Stromal cell of bone marrow (primary cell): ENCODE data around the gene SLC24A3.
A peak's percentile ranks its signal among the peaks of the same experiment; 100 is the strongest.

Experiments
- DNase-seq: peaks from one replicate; pipeline ENCODE4 v3.0.0-alpha.2; 2012; ENCODE audit warnings: low read depth

Gene SLC24A3

DNA sequence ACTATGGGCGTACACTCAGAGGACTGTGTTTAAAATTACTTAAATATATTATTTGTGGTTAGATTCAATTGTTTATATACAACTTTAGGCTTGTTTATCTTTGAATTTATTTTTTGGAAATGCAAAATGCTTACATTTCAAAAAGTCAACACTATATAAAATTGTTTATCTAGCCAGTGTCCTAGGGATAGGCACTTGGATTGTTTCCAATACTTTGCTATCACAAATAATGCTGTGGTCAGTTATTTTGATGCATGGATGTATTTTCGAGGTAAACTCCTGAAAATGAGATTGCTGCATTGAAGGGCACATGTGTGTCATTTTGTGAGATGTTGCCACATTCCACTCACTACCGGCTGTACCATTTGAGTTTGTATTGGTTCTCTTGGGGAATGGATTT, 213.9 kb downstream of the SLC24A3 start:
- no peak for DNase-seq

- no peak for DNase-seq
These were observed 215.0 kb downstream of the SLC24A3 start for GRCh38 chr20:19427480-19427879.

DNA sequence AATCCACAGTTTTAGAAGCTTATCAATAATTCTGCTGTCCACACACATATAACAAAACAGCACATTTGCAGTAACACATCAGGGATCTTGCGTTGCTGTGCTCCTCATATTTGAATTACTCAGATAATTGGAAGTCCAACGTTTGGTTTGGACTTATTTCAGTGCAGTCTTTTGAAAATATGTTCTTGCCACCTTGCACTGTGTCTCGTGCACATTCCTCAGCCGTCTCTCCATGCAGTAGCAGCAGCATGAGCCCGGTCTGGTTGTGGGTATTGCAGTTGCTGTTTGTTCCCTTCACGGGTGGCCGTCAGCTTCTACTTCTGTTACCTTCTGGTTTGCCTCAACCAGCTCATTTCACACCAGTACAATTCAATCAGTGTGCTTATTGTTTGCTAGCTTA, 215.5 kb downstream of the SLC24A3 start:
- DNase-seq: no peak

DNA sequence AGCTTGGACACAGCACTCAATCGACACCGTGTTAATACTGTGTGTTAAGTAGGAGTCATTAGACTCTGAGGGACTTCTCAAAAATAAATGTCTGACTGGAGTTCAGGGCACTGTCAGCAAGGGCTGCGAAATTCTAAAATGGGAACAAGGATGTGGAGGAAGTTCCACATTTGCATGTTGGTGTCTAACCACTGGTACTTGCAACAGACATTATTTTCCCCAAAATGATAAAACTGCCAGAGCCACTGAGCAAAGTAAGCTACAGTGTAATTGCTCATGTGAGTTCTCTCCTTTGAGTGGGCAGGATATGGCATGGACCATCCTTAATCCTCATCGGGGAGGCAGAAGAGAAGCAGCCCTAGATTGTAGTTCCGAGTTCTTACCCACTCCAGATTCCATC, 215.9 kb downstream of the SLC24A3 start:
- no peak for DNase-seq

GRCh38 chr20:19429538-19429937, 217.1 kb downstream of the SLC24A3 start:
- DNase-seq: no peak

- no peak for DNase-seq
These were observed 218.3 kb downstream of the SLC24A3 start for GRCh38 chr20:19430641-19431315.

DNA sequence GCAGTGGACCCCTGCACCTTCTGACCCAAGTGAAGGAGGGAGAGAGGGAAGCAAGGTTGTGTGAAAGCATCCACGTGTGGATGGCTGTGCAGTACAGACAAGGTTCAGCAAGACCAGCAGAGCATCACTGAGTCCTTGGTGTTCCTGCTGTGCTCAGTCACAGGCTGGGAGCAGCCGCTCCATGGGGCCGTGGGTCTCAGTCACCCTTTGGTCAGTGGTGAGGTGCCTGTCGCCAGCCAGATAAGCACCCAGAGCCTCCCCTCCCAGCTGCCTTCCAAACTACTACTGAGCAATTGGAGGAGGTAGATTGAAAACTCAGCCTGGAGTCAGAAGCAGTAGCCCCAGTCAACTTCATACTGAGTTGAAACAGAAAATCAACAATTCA, 218.9 kb downstream of the SLC24A3 start:
- no peak for DNase-seq

DNA sequence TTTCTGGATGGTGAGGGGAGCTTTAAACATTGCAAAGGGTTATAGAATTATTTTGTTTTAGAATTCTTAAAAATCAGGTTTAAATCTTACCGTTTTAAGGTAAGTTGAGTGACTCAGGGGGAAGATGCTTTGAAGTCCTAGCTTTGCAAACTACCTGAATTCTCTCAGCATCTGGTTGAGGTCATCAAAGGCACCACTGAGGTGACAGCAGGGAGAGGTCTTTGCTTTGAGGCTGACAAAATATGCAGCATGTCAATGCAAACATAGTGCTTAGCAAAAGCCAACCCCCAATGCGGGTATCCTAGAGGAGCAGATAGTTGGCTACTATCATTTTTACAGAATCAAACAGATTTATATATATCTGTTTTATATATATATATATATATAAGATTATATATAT, 219.5 kb downstream of the SLC24A3 start:
- no peak for DNase-seq

DNA sequence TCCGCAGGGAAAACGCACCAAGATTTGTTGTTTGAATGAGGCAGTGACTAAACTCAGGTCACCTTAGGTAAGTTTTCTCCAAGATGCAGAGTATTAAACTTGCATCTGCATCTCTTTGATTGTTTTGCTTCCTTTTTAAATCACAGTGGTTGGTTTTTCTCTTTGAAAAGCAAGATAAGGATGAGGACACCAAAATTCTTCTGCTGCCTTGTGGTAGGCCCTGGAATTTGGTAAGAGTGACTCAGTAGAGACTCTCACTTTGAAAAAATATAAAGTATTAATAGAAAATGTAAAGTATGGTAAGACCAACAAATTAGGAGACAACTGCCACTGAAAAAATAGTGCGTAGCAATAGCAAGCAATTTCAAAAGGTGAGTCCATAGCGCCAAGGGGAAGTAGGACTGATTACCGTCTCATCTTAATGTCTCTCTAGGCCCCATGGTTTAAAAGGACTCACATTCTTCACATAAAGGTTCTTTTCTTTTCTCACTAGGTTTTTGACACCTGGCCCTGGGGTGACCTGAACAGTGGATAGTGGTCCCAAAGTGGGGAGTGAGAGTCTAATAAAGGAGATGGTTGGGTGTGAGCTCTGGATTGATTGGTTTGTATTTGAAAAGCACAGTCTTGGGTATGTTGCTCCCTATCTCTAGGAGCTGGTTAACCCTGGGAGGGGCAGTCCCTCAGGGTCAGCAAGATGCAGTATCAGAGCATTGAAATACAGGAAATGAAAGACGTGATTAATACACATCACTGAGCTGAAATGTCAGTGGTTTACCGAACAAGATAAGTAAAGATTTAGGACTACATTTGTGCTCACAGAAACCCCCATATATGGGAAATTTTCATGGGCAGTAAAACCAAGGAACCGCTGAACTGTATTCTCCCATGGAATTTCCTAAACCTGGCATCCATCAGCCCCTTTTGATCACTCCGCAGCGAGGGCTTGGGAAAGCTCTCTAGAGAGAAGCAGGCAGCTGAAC, 221.2 kb downstream of the SLC24A3 start:
- peak; percentile 8 for DNase-seq

GRCh38 chr20:19435316-19435715, 222.9 kb downstream of the SLC24A3 start:
- no peak for DNase-seq

- no peak for DNase-seq
These were observed 223.4 kb downstream of the SLC24A3 start for GRCh38 chr20:19435821-19436220.

GRCh38 chr20:19438488-19438887, 226.0 kb downstream of the SLC24A3 start:
- no peak for DNase-seq

- DNase-seq: no peak
These were observed 228.5 kb downstream of the SLC24A3 start for GRCh38 chr20:19440660-19441527.

- DNase-seq: no peak
These were observed 233.8 kb downstream of the SLC24A3 start for GRCh38 chr20:19446246-19446645.

DNA sequence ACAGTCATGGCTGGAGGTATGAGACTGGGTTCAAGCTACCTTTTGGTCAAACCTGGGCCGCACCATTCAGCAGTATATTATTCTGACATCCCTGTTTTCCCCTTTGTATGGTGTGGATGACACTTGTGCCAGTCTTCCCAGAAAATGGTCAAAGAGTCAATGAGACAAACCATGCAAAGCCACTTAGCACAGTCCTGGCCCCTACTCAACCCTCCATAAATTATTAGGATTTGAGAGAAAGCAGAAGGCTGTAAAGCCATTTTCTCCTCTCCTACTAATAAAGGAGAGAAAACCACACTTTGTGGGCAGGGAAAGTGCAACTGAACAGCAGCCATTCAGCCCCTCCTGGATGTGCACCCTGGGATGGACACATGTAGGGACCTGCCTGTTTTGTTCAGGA, 236.2 kb downstream of the SLC24A3 start:
- DNase-seq: no peak

DNA sequence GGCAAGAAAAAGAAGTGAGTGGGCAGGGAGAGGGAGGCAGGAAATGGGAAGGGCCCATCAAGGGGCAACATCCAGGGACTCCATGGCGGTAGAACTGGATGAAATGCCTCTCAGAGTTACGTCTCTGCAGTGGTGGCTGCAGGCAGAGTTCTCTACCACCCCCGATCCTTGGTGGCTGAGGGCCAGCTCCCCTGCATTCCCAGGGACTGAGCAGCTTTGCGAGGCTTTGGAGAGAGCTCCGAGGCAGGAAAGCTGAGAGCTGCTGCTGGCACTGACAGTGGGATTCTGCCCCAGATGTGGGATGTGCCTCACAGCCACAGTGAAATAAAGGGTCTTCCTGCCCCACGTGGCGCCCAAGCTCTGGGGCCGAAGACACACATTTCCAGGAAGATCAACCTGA, 236.6 kb downstream of the SLC24A3 start:
- no peak for DNase-seq

DNA sequence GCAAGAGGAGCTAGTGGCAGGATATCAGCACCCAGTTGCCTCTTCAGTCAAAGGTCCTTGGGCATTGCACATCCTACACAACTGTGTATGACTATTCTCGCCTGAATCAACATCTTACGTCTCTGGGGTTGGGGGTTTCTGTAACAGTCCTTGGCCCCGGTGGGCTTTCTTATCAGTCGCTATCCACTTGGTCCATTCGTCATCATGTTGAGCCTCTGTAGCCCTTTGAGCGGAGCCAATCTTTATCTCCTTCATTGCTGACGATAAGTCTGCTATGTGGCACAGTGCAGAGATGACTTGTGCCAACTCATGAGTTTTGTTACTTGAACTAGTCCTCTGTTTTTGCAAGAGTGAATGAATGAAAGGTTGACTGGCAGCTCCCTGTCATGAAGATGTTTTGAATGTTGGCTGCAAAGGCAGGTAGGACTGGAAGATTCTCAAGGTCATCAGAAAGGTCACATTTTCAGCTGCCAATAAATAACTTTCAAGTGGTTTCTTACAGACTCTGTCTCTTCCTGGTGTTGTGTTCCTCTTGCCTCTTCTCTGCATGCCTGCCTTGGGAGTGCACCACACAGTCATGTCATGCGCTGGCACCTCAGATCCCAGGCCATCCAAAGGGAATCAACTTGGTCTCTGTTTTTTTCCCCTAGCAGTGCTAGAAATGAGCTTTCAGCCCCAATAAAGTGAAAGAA, 238.9 kb downstream of the SLC24A3 start:
- DNase-seq: no peak

DNA sequence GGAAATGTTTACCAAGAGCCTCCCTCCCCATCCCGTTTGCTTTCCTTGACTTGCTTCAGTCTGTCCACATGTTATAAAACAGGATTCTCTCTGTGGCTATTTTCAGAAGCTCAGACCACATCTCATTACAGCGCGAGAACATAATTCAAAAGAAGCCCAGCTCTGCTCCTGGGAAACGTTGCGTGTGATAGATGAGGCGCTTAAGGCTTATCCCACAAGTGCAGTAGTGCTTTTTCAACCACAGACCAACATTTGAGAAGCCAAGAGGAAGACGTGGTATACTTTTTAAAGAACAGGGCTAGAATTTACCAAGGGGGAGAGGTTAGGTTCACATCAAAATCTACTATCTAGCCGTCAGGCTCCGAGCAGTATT, 239.5 kb downstream of the SLC24A3 start:
- DNase-seq: peak; percentile 24

DNA sequence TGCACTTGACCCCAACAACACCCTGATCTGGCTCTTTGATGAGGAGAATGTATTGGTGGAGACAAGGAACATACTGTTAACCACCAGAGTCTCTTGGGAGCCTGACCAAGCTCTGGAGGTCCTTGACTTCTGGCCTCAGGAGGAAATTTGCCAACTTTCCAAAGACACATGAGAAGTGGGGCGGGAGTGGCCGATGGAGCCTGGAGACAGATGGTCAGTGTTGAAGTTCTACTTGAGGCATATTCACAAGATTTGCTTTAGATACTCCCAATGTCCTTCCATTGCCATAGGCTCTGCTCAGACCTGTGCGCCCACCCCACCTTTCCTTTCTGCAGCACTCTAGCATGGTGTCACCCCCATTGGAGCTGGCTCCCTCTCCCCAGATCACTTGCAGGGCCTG, 241.0 kb downstream of the SLC24A3 start:
- DNase-seq: no peak

GRCh38 chr20:19453862-19454261, 241.4 kb downstream of the SLC24A3 start:
- no peak for DNase-seq

DNA sequence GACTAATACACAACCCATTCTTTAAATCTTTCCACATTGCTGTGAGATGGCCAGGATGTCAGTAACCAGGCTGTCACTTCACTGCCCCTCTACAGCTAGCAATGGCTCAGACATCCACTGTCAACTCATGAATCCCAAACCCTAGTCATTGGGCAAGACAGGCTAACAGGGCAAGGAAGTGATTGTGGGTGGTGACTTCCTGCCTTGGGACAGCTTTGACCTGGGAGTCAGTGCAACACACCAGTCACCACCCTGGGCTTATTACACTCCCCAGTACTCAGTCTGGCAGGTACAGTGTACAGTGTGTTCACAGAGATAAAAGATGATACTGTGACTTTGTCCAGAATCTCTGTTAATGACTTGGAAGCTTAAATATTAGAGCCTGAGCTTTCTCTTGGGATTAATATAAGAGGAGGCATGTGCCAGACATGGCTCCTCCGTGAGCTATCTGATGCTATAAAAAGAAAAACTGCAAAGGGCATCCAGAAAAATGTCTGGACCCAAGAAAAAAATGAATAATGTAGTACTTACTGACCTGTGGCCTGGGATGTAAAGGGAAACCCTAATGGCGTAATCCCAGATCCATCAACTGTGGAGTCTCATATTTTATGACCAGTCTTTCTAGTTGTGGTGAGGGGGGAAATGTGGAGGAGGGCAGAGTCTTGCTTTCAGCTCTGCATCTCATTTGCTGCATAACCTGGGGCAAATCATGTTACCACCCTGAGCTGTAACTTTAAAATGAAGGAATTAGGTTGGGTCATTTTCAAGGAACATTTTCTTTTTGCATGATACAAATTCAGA, 244.4 kb downstream of the SLC24A3 start:
- DNase-seq: no peak
